Measurements from ENCODE around the gene HOXA2.

GRCh38 chr7:27125986-27126394, 23.5 kb upstream of the HOXA2 start:
- TF ChIP-seq CTCF (conservative IDR thresholded peaks at IDR 0.05 in 1 of 2, IDR thresholded peaks at IDR 0.05 in 1 of 2; ENCODE audit: extremely low read depth in 1 of 2, insufficient read depth in 1 of 2, low read depth in 1 of 2, low read length in 2 of 2) (no peak), EZH2 (IDR thresholded peaks at IDR 0.05; ENCODE audit: borderline replicate concordance, low read length) (no peak)
